Erythroblast (primary cell): ENCODE measurements around the gene NPC1.

Source experiments
- GATA1 ChIP-seq: IDR thresholded peaks from 2 replicates; pipeline ENCODE4 v1.6.1; 2011; ENCODE audit warnings: low read depth, mild to moderate bottlenecking, control low read depth, low read length, moderate library complexity
- POLR2A ChIP-seq: IDR thresholded peaks from 2 replicates; pipeline ENCODE4 v1.6.1; 2011; ENCODE audit warnings: mild to moderate bottlenecking, low read length

- TF ChIP-seq POLR2A (no peak), GATA1 (no peak)
These were observed 6.6 kb upstream of the NPC1 start for GRCh38 chr18:23592911-23593310.
